Renal cortex interstitium (tissue), 15 donors: ENCODE measurements around the gene PDZD4. TPM values are rescaled to one million over a fixed set of nuclear protein-coding genes. Genes with fewer than 3 reads are reported as not detected.
A peak's percentile ranks its signal among the peaks of the same experiment; 100 is the strongest.

Experiments
- DNase-seq, 11 donors: peaks; one replicate each; pipeline ENCODE4 v3.0.0-alpha.2; 2013; ENCODE audit warnings: low read depth in 9 of 11, low spot score in 4 of 11; ENCODE audit errors: extremely low read depth in 1 of 11
- long read RNA-seq, 16 experiments: transcript quantifications; one replicate each; lab custom pipeline, GENCODE V29; 2026
- polyA plus RNA-seq, 3 donors: library from polyadenylated mRNA; unstranded; fragments of 120-200 nt; gene quantifications; one replicate each; pipeline ENCODE4 v1.2.1, GENCODE V29; 2013; ENCODE audit not compliant: insufficient read length in 3 of 3

The PDZD4 gene
- polyA plus RNA-seq: 10 to 100 TPM in 2 of 3 donors, 1 to 10 TPM in 1; 7.2 to 12.5 (median 11.5) TPM
- long read RNA-seq, donor 1: 0 reads
- long read RNA-seq, donor 2, partial matches to known transcripts: 0 of 1 reads
- long read RNA-seq, donor 2, other reads (novel, unspliced or antisense): 0 of 1 reads
- long read RNA-seq, donor 3, partial matches to known transcripts: 0 of 1 reads
- long read RNA-seq, donor 3, other reads (novel, unspliced or antisense): 0 of 1 reads
- long read RNA-seq, donor 4, partial matches to known transcripts: 0 of 1 reads
- long read RNA-seq, donor 4, other reads (novel, unspliced or antisense): 0 of 1 reads
- long read RNA-seq, donor 5, partial matches to known transcripts: 0 of 1 reads
- long read RNA-seq, donor 5, other reads (novel, unspliced or antisense): 0 of 1 reads
- long read RNA-seq, donor 6: 0 reads
- long read RNA-seq, donor 7: 0 reads
- long read RNA-seq, donor 8, partial matches to known transcripts: 0 of 1 reads
- long read RNA-seq, donor 8, other reads (novel, unspliced or antisense): 0 of 1 reads
- long read RNA-seq, donor 9, partial matches to known transcripts: 0 of 2 reads
- long read RNA-seq, donor 9, other reads (novel, unspliced or antisense): 0 of 2 reads
- long read RNA-seq, donor 10, partial matches to known transcripts: 0 of 2 reads
- long read RNA-seq, donor 10, other reads (novel, unspliced or antisense): 0 of 2 reads
- long read RNA-seq, donor 11, partial matches to known transcripts: 0 of 1 reads
- long read RNA-seq, donor 11, other reads (novel, unspliced or antisense): 0 of 1 reads
- long read RNA-seq, donor 12: 0 reads
- long read RNA-seq, donor 13, partial matches to known transcripts: 0 of 1 reads
- long read RNA-seq, donor 13, other reads (novel, unspliced or antisense): 0 of 1 reads
- long read RNA-seq, donor 14: 0 reads
- long read RNA-seq, donor 15: 0 reads
- long read RNA-seq, donor 16, partial matches to known transcripts: 0 of 4 reads
- long read RNA-seq, donor 16, other reads (novel, unspliced or antisense): 0 of 4 reads

- no peak for DNase-seq
These were observed at the start of gene PDZD4 for GRCh38 chrX:153829799-153830639. Gene PDZD4 (minus strand): TSS chrX:153830544. CDS start chrX:153830298, 246 bp downstream.

GRCh38 chrX:153879741-153880439 lies 49.5 kb upstream of the PDZD4 start:
- no peak for DNase-seq

GRCh38 chrX:153878969-153879653 lies 48.8 kb upstream of the PDZD4 start:
- no peak for DNase-seq

GRCh38 chrX:153878345-153878744 lies 48.0 kb upstream of the PDZD4 start:
- no peak for DNase-seq

- DNase-seq: no peak
These were observed 47.4 kb upstream of the PDZD4 start for GRCh38 chrX:153877571-153878261.

GRCh38 chrX:153876112-153876491 lies 45.8 kb upstream of the PDZD4 start:
- no peak for DNase-seq

GRCh38 chrX:153875391-153876111 lies 45.2 kb upstream of the PDZD4 start:
- DNase-seq: peak in 6 of 11 donors; percentile 31 to 63 (median 45)

GRCh38 chrX:153874366-153875125 lies 44.2 kb upstream of the PDZD4 start:
- no peak for DNase-seq

- DNase-seq: no peak
These were observed 43.7 kb upstream of the PDZD4 start for GRCh38 chrX:153874085-153874365.

GRCh38 chrX:153873282-153874084 lies 43.1 kb upstream of the PDZD4 start:
- DNase-seq: no peak

- DNase-seq: no peak
These were observed 41.9 kb upstream of the PDZD4 start for GRCh38 chrX:153871946-153872878.

GRCh38 chrX:153871451-153871850 lies 41.1 kb upstream of the PDZD4 start:
- DNase-seq: no peak

- DNase-seq: no peak
These were observed 40.5 kb upstream of the PDZD4 start for GRCh38 chrX:153870791-153871360.

GRCh38 chrX:153870288-153870690 lies 39.9 kb upstream of the PDZD4 start:
- DNase-seq: no peak
